ENCODE measurements around the gene FHIT.

- TF ChIP-seq CTCF (IDR thresholded peaks at IDR 0.05; ENCODE audit: insufficient read depth, low read length, poor library complexity, severe bottlenecking) (no peak), EZH2phosphoT487 (conservative IDR thresholded peaks at IDR 0.05; ENCODE audit: low read length) (no peak)
Observed at GRCh38 chr3:60011218-60011617, 1240.0 kb downstream of the FHIT start.
